Stimulated activated CD8-positive, alpha-beta memory T cell treated with anti-CD3 and anti-CD28 coated beads, Interleukin-4, amount 100 ng/mL, for 48 hours (primary cell): ENCODE measurements around the gene AADAT.
"Not testable (repeated sequence)": the region's sequence is repeated elsewhere in the genome, so short reads cannot be mapped to it uniquely, and the experiment has no call there.

Source experiments
- DNase-seq: peaks from one replicate; pipeline ENCODE4 v3.0.0-alpha.2; 2020

AADAT gene

GRCh38 chr4:170089274-170089667 lies 485 bp downstream of the AADAT start:
- no peak for DNase-seq

- no peak for DNase-seq
Measured at GRCh38 chr4:170088716-170089115, 1.0 kb downstream of the AADAT start.

GRCh38 chr4:170087163-170087700 lies 2.5 kb downstream of the AADAT start:
- no peak for DNase-seq

- DNase-seq = no peak
Measured at GRCh38 chr4:170083541-170083940, 6.2 kb downstream of the AADAT start.

- no peak for DNase-seq
Measured at GRCh38 chr4:170080496-170080895, 9.3 kb downstream of the AADAT start.

DNA sequence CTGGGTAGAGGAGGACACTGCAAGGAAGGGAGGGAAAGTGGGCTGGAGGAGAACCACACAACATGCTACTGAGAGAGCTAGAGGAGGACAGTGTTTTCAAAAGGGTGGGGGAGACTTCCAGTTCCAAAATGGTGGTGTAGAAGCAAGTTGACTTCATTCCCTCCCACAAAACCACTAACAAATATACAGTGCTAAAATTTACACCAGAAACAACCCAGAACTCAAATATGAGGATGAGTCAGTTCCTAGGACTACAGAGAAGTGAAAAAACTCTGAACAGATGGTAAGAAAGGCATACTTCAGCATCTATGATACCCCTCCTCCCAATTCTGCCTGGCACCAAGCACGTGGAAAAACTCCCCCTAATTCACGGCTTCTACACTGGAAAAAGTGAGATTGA lies 9.8 kb downstream of the AADAT start:
- no peak for DNase-seq

DNA sequence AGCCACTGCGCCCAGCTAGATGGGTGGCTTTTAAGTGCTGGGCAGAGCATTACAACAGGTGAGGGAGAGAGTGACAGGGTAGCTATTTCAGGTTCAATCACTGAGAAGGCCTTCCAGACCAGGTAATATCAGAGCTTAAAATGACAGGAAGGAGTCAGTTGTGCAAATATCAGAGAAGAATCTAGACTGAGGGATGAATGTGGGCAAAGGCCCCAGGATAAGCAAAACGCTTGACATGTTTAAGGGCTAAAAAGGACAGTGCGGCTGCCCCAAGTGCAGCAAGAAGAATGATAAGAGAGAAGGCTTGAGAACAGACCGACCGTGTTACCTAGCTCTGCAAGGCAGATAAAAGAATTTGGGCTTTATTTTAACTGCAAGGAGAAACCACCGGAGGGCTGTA lies 18.6 kb downstream of the AADAT start:
- no peak for DNase-seq

- DNase-seq = no peak
Measured at GRCh38 chr4:170068438-170069128, 21.2 kb downstream of the AADAT start.

DNA sequence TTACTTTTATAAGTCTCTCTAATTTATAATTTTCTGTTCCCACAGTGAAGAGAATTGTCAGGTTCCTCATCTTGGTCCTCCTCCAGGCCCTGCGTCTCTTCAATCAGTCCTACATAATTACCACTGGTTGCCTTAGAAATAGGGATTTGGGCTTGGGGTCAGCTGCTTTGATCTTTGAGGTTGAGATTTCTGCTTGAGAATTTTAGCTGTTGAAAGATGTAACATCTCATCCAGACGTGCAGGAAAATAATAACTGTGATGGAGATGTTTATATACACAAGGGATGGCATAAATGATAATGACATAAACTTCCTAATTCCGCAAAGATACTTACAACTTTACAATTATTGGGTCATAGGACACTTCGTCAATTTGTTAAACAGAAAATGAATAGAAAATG lies 30.3 kb downstream of the AADAT start:
- DNase-seq = no peak

DNA sequence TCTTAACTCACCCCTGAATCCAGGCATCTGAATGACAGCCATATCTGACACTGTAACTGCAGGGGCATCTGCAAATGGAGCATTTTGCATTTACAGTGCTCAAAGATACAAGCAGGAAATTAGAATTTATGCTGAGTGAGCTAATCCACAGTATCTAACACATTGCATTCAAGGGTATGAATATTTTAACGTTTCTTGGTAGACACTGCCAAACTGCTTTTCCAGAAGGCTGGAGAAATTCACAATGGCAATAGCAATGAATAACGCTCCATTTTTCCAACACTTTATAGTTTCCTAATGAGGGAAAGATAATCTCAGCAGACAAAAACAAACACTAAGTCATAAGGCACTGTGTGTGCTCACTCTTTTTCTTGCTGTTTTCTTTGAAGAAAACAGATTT lies 30.9 kb downstream of the AADAT start:
- DNase-seq = no peak

DNA sequence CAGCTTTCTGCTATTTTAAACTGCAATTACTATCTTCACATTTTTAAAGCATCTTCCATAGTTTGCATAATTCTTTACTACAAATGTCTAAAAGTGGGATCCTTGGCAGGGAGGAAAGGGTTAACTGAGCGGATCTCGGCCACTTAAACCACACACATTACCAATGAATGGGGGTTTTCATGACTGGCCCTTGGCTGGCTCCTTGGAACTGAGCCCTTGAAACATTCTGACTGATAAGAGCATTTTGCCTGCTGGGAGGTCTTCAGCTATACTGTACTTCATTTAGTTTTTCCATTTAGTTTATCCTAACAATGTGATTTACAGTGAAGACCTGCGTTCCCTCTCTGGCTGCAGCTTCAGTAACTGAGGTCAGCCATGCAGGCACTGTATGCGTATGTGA lies 31.9 kb downstream of the AADAT start:
- no peak for DNase-seq

GRCh38 chr4:170052919-170053318 lies 36.8 kb downstream of the AADAT start:
- DNase-seq = no peak

DNA sequence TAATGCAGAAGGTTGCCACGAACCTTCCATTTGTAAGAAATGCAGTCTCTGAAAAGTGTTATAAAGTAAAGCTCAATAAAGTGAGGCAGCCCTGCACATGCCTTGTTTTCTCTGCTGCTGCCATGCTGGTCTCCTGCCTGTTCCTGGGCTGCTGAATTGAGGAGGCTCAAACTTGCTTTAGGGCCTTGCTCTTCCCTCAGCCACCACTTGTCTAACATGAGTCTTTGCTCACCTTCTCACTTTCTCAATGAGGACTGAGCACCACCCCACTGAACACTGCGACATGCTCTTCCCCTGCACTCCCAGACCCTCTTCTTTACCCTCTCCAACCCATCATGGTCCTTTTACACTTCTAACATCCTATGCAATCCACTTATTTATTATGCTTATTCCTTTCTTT lies 38.4 kb downstream of the AADAT start:
- DNase-seq = no peak

GRCh38 chr4:170049766-170050165 lies 40.0 kb downstream of the AADAT start:
- DNase-seq = no peak

GRCh38 chr4:170047771-170048354 lies 41.9 kb downstream of the AADAT start:
- DNase-seq = peak; percentile 66

GRCh38 chr4:170046156-170046555 lies 43.6 kb downstream of the AADAT start:
- DNase-seq = not testable (repeated sequence)

- no peak for DNase-seq
Measured at GRCh38 chr4:170040031-170040680, 49.6 kb downstream of the AADAT start.

DNA sequence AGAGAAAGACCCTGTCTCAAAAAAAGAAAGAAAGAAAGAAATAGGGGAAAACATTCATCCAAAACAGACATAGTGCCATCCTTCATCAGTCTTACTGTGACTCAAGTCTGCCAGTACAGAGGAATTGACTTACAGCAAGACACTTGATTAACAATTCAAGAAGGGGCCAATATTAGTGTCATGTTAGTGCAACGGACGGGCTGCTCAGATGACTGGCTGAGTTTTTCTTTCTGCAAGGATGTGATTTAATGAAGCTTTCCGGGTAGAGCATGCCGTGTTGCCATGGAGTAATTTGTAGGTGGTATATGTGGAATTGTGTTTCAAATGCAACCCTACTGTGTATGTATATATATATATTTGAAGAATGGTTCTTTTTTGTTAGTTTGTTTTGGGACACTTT lies 51.0 kb downstream of the AADAT start:
- DNase-seq = no peak

DNA sequence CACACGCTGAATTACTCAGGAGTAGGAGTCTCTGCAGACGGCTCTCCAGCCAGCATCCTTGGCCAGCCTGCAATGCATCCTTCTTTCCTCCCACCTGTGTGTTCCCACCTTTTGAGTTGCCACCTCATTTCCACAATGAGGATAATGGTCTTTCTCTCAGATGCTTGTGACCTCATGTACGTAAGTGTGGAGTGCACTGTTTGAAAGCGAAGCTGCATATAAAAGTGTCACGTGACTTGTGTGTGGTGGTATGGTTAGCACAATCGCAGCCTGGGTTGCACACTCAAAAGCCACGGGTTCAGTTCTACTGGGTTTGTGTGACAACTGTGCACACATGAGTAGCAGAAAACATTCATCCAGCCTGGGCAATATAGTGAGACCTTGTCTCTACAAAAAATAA lies 51.5 kb downstream of the AADAT start:
- no peak for DNase-seq

- DNase-seq = no peak
Measured at GRCh38 chr4:170037481-170037880, 52.3 kb downstream of the AADAT start.

DNA sequence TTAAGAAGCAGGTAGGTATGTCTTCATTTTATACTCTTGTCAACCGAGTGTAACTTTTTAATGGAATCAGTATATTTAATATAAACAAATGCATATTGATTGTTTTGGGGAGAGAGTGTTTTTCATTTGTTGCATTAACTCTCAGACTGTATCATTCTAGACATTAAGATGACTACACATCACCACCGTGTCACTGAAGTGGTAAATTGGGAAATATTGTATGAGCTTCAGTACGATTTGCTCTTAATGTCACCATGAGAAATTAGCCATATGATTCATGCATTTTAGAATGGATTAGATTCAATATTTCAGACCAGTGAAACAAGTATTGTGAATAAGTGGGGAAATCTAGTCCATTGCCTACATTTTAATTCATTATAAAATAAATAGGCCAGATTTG lies 53.9 kb downstream of the AADAT start:
- DNase-seq = no peak

- DNase-seq = no peak
Measured at GRCh38 chr4:170035231-170035630, 54.5 kb downstream of the AADAT start.

DNA sequence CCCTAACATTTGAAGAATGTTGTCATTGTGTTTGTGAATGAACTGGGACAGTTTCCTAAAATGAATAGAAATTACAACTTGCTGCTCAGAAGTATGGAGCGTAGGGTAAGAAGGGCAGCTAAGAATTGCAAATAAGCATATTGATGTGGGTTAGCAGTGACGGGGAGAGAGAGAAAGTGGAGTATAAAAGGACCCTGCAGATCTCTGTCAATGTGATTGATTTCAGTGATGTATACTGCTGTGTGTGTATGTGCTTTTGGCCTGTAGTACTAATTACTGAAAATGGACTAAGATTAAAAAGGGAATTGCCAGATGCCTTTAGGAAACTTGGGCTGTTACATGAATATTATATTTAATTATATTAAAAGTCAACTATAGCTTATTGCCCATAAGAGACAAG lies 55.8 kb downstream of the AADAT start:
- DNase-seq = no peak

GRCh38 chr4:170030121-170030520 lies 59.6 kb downstream of the AADAT start:
- DNase-seq = no peak
